Measurements from ENCODE around the gene PLD1.

DNA sequence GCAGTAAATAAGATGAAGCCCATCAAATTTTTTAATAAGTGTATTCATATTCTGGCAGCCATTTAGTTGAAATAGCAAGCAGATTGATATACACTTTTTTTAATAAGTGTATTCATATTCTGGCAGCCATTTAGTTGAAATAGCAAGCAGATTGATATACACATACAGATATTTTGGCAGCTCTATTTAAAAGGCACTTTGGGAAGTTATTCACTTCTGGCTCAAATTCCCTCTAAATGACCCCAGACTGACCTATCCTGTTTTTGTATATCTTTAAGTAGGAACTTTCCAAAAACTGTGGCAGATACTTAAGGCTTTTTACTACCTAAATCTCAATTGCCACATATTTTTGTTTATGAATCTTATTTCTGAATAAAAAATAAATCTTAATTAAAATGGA, 122.3 kb downstream of the PLD1 start:
- TF ChIP-seq POLR2AphosphoS5 (IDR thresholded peaks at IDR 0.05; ENCODE audit: low read depth) (no peak), GABPA (IDR thresholded peaks at IDR 0.05; ENCODE audit: low read depth) (no peak)
- TF ChIP-seq, protein P1, sequence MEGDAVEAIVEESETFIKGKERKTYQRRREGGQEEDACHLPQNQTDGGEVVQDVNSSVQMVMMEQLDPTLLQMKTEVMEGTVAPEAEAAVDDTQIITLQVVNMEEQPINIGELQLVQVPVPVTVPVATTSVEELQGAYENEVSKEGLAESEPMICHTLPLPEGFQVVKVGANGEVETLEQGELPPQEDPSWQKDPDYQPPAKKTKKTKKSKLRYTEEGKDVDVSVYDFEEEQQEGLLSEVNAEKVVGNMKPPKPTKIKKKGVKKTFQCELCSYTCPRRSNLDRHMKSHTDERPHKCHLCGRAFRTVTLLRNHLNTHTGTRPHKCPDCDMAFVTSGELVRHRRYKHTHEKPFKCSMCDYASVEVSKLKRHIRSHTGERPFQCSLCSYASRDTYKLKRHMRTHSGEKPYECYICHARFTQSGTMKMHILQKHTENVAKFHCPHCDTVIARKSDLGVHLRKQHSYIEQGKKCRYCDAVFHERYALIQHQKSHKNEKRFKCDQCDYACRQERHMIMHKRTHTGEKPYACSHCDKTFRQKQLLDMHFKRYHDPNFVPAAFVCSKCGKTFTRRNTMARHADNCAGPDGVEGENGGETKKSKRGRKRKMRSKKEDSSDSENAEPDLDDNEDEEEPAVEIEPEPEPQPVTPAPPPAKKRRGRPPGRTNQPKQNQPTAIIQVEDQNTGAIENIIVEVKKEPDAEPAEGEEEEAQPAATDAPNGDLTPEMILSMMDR (IDR thresholded peaks at IDR 0.05; ENCODE audit: insufficient read depth, low read length): no peak

Measured in HL-60 (cell line).